ENCODE results near the gene FAM131A.
A peak's percentile ranks its signal among the peaks of the same experiment; 100 is the strongest.

FAM131A gene, protein sequence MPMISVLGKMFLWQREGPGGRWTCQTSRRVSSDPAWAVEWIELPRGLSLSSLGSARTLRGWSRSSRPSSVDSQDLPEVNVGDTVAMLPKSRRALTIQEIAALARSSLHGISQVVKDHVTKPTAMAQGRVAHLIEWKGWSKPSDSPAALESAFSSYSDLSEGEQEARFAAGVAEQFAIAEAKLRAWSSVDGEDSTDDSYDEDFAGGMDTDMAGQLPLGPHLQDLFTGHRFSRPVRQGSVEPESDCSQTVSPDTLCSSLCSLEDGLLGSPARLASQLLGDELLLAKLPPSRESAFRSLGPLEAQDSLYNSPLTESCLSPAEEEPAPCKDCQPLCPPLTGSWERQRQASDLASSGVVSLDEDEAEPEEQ

DNA sequence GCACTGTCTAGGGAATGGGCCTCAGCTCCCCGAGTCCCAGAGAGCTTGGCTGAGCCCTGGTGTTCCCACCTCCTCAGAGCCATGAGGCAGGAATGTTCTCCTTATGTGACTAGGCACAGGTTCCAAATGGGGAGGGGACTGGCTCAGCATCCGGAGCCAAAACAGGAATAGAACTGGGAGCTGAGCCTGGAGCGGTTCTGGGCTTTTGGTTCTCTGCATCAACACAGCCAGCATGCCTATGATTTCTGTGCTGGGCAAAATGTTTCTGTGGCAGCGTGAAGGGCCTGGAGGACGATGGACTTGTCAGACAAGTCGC is at the start of gene FAM131A:
Gene FAM131A (plus strand): TSS at position 202 of the 316 bp plus-strand sequence. CDS start 31 bp downstream, at position 233.
- DNase-seq = no peak

DNA sequence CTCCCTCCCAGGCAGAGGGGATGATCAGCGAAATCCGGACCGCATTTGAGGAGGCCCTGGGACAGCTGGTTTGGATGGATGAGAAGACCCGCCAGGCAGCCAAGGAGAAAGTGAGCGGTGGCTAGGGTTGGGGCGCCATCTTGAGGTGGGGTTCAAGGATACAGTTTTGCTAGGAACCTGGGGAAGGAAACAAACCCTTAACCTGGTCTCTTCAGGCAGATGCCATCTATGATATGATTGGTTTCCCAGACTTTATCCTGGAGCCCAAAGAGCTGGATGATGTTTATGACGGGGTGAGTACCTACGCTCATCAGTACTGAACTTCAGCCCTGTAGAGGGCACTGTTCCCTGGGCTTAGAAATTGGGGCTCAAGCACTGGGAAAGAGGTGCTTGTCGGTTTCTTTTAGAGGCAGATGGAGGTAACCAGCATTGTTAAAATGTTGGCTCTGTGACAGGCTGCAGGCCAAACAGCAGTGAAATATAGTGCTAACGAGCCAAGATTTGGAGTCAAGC is 47.9 kb upstream of the FAM131A start:
- DNase-seq = no peak

DNA sequence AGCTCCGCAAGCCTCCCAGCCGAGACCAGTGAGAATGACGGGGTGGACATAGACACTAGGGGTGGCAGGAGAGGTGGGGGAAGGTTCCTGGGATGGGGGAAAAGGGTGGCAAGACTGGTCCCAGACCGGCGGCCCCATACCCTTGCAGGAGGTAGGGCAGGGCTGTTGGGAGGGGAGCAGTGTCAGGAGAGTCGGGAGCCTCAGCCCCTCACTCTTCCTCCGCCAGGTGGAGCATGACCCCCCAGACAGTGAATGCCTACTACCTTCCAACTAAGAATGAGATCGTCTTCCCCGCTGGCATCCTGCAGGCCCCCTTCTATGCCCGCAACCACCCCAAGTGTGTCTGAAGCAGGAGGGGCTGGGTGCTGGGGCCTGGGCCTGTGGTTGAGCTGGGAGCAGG is 47.1 kb upstream of the FAM131A start:
- no peak for DNase-seq

DNA sequence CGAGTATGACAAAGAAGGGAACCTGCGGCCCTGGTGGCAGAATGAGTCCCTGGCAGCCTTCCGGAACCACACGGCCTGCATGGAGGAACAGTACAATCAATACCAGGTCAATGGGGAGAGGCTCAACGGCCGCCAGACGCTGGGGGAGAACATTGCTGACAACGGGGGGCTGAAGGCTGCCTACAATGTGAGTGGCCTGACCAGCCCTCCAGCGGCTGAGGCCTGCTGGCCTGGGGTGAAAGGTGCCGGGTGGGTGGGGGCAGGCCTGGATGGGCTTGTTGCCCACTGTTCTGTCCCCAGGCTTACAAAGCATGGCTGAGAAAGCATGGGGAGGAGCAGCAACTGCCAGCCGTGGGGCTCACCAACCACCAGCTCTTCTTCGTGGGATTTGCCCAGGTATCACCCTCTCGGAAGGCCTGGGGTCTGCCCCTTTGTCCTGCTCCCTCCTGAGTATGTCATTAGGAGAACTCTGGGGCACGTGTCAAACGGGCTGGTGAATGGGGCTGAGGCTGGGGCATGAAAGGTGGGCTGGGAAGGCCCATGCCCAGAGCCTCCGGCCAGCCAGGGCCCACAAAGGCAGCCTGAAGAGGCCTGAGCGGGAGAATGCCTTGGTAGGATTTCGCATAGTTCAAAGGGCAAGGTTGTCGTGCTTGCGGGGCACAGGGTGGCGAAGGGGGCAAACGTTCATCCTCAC is 46.2 kb upstream of the FAM131A start:
- DNase-seq = no peak

DNA sequence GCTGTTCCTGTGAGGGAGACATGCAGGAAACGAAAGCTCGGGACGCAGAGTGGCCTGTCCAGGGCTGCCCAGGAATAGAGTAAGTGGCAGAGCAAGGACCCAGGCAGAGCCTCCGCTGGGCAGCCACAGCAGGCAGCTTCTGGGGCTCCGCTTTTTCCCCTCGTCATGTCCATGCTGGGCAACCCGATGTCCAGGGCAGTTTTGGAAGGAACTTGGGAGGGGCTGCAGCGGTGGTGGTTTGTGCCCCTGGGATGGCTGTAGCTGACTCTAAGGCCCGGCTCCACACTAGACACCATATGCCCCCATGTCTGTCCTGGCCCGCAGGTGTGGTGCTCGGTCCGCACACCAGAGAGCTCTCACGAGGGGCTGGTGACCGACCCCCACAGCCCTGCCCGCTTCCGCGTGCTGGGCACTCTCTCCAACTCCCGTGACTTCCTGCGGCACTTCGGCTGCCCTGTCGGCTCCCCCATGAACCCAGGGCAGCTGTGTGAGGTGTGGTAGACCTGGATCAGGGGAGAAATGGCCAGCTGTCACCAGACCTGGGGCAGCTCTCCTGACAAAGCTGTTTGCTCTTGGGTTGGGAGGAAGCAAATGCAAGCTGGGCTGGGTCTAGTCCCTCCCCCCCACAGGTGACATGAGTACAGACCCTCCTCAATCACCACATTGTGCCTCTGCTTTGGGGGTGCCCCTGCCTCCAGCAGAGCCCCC is 45.5 kb upstream of the FAM131A start:
- no peak for DNase-seq

DNA sequence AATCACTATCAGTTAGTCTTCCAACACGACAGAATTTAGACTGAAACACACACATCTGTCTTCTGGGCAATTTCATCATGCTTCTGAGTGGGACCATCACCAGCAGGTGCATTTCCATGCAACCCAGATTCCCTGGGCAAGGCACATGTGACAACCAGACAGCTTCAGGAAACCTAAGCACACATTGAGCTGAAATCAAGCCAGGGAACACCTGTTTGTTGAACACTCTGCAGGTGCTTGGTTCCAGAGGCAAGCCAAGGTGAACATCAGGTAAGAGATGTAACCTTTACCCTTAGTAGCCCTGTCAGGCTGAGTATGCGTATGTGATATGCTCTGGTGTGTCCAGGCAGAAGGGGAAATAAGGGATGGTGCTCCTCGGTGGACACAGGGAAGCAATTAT is 41.6 kb upstream of the FAM131A start:
- no peak for DNase-seq

DNA sequence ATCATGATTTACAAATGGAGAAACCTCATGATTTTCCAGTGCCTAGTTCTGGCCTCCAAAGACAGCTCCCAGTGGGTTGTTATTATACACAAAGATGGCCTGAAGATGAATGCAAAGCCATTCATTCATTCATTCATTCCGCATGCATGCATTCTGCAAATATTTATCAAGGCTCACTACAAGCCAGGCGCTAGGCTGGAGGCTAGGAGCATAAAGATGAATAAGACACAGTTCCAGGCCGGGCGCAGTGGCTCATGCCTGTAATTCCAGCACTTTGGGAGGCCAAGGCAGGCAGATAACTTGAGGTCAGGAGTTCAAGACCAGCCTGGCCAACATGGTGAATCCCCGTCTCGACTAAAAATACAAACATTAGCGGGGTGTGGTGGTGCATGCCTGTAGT is 40.8 kb upstream of the FAM131A start:
- DNase-seq = no peak

DNA sequence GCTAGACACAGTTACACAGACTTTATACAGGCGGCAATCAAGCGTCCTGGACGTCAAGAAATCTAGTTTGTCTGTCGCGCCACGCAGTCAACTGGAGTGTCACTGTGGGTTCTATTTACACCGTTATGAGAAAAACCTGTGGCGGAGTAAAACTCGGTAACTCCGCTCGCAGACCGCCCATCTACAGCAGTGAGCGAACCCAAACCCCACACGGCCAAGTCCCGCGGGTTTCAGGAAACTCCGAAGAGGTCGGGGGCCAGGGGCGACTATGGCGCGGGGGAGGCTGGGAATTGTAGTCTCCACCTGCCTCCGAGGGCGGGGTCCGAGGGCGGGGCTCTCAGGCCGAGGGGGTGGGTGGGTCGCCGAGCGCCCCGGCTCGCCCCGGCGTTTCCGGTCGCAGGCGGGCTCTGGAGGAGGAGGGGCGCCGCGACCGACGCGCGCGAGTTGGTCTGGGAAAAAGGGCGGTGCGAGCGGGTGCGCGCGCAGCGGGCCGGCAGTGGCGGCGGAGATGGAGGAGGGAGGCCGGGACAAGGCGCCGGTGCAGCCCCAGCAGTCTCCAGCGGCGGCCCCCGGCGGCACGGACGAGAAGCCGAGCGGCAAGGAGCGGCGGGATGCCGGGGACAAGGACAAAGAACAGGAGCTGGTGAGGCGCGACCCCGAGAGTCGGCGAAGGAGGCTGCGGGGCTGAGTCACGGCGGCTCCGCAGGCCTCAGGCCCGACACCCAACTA is 38.5 kb upstream of the FAM131A start, which contains the start of gene PSMD2:
Gene PSMD2 (plus strand): TSS at position 483 of the 729 bp plus-strand sequence. CDS start 26 bp downstream, at position 509.
- DNase-seq = peak; percentile 94

DNA sequence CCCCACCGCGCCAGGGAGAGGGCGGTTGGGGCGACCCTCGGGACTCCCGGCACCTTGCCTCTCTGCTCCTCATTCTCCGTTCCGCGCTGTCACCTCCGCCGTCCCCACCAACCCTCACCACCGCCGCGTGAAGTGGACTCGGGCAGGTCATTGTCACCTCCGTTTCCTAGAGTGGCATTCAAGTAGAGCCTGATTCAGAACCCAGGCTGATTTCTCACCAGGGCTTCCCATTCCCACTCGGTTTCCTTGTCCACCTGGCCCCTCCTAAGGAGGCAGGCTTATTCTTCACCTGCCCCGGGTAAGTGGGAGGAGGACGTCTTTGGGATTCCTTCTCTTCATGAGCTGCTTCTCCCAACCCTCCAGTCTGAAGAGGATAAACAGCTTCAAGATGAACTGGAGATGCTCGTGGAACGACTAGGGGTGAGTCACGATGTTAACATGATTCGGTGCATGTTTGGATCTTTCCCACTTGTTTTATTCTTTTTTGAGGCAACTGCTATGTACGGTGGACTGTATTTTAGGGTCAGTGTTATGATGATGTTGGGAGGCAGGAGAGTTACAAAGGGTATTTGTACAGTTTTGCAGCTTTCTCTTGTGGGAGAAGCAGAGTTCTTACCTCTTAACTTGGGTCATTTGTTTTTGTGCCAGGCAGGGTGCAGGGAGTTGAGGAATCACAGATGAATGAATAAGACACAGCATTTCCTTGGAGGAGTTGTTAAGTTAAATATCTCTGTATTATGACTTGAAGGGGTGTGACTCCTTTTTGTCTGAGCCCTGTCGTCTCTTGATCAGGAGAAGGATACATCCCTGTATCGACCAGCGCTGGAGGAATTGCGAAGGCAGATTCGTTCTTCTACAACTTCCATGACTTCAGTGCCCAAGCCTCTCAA is 37.7 kb upstream of the FAM131A start:
- no peak for DNase-seq

DNA sequence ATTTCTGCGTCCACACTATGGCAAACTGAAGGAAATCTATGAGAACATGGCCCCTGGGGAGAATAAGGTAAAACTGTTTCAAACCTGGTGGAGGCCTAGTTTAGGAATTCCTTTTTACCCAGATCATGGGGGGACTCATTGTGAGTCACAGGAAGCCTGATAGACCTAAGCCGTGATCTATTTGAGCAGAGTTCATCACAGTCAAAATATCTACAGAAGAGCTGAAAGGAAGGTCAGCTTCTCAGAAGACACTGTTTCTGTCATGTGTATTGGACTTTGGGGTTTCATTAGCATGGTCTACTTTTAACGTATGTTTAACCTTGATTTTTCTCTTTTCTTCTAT is 37.1 kb upstream of the FAM131A start:
- no peak for DNase-seq

DNA sequence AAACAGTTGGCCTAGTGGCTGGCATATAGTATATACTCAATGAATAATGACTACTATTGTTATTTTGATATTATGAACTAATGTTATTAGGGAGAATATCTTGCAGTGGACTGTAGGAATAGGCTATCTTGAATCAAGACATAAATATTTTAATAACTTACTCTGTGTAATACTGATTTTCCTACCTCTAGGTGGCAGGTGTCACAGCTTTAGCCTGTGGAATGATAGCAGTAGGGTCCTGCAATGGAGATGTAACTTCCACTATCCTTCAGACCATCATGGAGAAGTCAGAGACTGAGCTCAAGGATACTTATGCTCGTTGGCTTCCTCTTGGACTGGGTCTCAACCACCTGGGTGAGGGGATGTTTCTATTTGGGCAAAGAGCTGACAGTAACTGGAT is 31.8 kb upstream of the FAM131A start:
- no peak for DNase-seq

DNA sequence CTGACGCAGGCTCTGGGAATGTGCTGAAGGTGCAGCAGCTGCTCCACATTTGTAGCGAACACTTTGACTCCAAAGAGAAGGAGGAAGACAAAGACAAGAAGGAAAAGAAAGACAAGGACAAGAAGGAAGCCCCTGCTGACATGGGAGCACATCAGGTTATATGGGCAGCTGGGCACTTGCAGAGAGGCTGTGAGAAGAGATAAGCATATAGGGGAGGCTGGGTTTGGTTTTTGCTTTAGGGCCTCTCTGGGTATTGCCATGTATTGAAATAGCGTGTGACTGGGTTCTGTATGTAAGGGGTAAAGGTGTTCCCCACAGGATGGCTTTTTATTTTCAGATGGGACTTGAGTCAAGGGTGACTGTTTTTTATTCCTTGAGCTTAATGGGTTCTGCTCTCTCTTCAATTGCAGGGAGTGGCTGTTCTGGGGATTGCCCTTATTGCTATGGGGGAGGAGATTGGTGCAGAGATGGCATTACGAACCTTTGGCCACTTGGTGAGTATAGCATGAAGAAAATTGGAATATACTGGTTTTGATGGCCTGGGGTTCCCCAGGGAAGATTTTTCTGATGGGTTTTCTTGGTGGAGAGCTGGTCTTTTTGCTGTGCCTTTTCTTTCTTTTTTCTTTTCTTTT is 30.9 kb upstream of the FAM131A start:
- no peak for DNase-seq

DNA sequence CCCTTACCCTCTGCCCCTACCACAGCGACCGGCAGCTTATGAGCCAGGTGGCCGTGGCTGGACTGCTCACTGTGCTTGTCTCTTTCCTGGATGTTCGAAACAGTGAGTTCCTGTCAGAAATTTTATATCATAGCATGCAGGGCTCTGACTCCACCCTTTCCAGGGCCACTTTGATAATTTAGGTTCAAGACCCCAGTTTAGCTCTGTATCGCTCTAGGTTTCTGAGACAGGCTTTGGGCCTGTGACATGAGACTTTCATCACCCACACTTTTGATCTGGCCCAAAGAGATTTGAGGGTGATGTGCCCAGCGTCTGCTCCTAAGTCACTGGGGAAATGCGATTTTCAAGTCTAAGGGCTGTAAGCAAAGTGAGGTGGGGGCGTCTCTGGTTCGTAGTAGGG is 29.5 kb upstream of the FAM131A start:
- DNase-seq = no peak

DNA sequence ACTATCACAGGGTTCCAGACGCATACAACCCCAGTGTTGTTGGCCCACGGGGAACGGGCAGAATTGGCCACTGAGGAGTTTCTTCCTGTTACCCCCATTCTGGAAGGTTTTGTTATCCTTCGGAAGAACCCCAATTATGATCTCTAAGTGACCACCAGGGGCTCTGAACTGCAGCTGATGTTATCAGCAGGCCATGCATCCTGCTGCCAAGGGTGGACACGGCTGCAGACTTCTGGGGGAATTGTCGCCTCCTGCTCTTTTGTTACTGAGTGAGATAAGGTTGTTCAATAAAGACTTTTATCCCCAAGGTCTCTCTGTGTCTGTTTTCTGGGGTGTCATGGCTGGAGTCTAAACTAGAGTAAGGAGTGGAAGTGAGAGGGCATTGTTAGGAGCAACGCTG is 28.7 kb upstream of the FAM131A start:
- DNase-seq = no peak

DNA sequence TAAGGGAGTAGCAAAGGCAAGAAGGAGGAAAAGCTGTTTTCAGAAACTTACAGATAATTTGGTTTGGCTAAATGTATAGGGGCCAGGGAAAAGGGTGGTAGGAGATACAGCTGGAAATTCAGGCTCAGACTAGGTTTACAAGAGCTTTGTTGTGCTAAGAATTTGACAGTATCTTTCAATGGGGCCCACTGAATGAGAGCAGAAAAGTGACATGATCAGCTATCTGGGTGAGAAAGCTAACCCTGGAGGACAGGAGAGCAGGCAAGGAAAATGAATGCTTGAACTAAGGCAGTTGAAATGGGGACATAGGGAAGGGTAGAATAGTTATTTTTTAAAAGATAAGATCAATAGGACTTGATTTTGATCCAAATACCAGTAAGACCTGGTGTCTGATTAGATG is 25.8 kb upstream of the FAM131A start:
- DNase-seq = no peak

DNA sequence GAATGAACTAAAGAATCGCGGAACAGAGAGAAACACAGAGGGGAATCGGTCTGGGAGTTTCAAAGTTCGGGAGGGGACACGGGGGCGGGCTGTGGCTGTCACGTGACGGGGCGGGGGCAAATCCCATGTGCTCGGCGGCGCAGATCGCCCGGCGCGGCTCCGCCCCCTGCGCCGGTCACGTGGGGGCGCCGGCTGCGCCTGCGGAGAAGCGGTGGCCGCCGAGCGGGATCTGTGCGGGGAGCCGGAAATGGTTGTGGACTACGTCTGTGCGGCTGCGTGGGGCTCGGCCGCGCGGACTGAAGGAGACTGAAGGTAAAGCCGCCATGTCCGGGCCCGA is 23.1 kb upstream of the FAM131A start, which contains the start of gene EIF4G1:
Gene EIF4G1 (plus strand): TSS at position 244 of the 337 bp plus-strand sequence. CDS start 1,191 bp downstream, outside the sequence.
- peak; percentile 83 for DNase-seq

DNA sequence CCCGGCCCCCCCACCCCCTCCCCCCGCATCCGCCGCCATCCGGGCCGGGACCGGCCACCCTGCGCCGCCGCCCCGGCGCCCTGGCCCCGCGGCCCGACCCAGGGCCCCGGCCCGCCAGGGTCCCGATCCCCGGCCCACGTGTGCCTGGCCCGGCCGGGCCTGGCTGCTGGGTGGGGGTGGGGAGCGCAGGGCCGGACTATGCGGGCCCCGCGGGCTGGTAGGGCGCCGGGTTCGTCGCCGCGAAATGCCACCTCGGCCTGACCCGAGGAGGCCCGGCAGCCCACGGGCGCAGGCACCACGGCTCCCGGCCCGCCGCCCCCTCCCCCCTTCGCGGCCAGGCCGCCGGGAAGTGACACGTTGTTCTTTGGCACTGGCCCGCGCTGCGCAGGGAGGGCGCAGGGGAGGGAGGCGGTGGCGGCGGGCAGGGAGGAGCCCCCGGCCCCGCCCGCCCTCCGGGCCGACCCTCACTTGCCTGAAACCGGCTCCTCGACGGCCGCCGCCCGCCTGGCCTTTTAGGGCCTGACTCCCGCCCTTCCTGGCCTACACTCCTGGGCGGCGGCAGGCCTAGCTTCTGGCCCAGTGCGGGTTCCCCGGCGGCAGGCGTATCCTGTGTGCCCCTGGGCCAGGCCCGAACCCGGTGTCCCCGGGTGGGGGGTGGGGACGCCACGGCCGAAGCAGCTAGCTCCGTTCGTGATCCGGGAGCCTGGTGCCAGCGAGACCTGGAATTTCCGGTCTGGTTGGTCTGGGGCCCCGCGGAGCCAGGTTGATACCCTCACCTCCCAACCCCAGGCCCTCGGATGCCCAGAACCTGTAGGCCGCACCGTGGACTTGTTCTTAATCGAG is 22.5 kb upstream of the FAM131A start:
- no peak for DNase-seq

DNA sequence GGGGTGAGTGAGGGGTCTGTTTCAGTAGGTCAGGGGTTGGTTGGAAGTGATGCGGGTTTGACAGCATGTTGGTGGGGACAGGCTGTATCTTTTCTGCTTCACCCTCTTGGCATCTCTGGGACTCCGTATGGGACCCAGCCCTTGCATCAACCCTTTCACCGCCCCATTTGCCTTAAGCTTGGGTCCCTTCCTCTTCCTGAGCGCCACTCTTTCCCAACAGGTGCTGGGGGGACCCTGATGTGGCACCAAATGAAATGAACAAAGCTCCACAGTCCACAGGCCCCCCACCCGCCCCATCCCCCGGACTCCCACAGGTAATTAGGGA is 21.9 kb upstream of the FAM131A start:
- DNase-seq = no peak

DNA sequence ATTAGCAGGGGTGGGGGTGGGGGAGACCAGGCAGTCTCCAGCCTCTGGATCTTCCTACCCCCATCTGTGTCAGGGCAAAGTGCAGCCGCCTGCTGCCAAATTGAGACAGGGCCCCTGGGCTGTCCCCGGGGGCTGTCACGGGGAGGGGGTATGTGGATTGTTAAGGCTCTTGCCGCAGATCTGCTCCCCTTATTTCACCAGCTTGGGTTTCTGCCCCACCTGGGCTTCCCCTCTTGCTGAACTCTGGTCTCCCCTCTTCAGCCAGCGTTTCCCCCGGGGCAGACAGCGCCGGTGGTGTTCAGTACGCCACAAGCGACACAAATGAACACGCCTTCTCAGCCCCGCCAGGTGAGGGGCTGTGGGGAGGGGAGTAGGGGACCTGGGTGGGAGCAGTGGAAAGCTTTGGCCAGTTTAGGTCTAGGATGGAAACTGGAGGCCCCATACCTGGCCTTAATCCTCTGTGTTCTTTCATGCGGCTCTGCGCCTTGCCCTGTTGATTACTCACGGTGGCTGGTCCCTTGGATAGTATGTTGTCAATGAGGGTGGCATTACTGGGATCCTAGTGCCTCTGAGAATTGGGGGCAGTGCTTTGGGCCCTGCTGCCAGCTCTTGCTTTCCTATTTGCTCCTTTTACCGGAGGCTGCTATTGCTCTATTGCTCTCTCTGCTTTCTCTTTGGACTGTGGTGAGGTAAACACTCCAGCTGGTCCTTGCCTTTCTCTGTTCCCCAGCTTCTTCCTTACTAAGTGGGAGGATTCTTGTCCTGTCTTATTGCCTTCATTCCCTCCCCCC is 21.3 kb upstream of the FAM131A start:
- DNase-seq = no peak

DNA sequence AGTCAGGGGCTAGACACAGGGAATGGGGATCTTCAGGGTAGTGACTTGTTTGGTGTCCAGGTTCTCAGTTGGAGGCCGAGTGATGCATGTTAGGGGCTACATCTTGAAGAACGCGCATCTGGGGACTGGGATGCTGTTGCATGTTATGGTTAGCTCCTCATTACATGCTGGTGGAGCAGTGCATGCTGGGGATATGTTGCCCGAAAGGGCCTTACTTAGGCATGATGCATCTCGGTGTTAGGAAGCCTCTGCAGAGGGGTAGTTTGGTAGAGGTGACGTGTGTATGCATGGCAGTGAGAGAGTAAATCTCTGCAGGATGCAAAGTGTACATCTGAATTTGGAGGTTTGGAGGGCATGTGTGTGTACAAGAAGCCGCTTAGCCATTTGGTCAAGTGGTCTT is 20.6 kb upstream of the FAM131A start:
- no peak for DNase-seq

All from NCI-H1048 (cell line).